Left ventricle myocardium inferior (tissue), 1 donor: ENCODE results near the gene PLEKHD1. TPM values are rescaled to one million over a fixed set of nuclear protein-coding genes. Genes with fewer than 3 reads are reported as not detected.

Source experiments
- DNase-seq: peaks from one replicate; pipeline ENCODE4 v3.0.0-alpha.2; 2020
- H3K27ac ChIP-seq: fragments of 200-600 bp; replicated peaks from 2 replicates; pipeline ENCODE4 v1.8.0; 2021
- H3K27me3 ChIP-seq: fragments of 200-600 bp; 2 replicates; pipeline ENCODE4 v1.8.0; 2021; ENCODE audit warnings: low read depth
- H3K36me3 ChIP-seq: fragments of 200-600 bp; 2 replicates; pipeline ENCODE4 v1.8.0; 2021
- H3K4me1 ChIP-seq: fragments of 200-600 bp; 2 replicates; pipeline ENCODE4 v1.8.0; 2021
- H3K4me3 ChIP-seq: fragments of 200-600 bp; 2 replicates; pipeline ENCODE4 v1.8.0; 2021; ENCODE audit warnings: mild to moderate bottlenecking, moderate library complexity
- H3K9me3 ChIP-seq: fragments of 200-600 bp; replicated peaks from 2 replicates; pipeline ENCODE4 v1.8.0; 2021
- intact Hi-C: fragments of 100-400 bp; cut with micrococcal nuclease; formaldehyde crosslinking; loops from one replicate; pipeline ENCODE4 v1.11.0; 2022
- total RNA-seq: library from RNA; stranded (reverse); fragmentation: NEBNext Ultra II Directional; extraction: Animal tissue kit (Norgen Biotek cat#: 25700); gene quantifications from one replicate; pipeline ENCODE4 v1.2.1, GENCODE V29; 2021
- TF ChIP-seq, protein P1 (sequence below): fragments of 200-600 bp; IDR thresholded peaks from 2 replicates; pipeline ENCODE4 v1.8.0; 2021; ENCODE audit warnings: antibody characterized with exemption, mild to moderate bottlenecking, borderline replicate concordance
- donor health status: DM: no; HTN: yes; CAD: no; lungs with severe emphysema.

Gene PLEKHD1
- total RNA-seq, 1 donor from 2014 or later: 0.14 TPM

DNA sequence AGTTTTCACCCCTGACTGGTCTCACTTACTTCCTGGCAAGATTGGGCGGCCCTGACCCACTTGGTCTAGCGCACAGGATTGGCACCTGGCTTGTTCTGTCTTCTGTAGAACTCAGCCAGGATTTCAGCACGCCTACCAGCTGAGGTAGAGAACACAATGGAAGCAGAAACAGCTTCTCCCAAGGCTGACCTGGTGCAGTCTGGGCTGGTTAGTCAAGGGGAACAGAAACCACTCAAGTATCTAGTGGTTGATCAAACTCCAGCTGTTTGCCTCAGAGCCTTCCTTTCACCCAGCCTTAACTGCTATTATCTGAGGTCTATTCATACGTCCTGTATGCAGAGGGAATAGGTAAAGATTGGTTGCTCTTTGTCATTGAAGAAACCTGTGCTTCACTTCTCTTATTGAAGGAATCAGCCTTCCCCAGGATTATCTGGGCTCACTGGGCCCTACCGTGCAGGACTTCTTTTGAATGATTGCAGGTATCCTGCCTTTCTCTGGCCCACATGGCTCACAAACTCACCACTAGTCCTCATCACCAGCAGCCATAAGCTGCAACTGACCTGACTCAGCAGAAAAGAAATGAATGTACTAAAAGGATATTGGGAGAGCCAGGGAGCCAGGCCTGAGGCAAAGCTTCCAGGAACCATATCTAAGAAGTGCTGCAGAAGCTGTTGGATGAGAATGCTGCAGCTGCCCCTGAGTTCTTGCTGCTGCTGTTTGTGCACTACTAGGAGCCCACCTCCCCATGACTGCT lies 2.5 kb upstream of the PLEKHD1 start:
- no peak for DNase-seq
- H3K9me3 ChIP-seq: no peaks in the 10 kb centered on the region
- peaks cover 18% of the 10 kb centered on the region for H3K4me1 ChIP-seq
- intact Hi-C loops: no loop called here
- no peak overlapping the region for H3K4me3 ChIP-seq
- TF ChIP-seq, protein P1, sequence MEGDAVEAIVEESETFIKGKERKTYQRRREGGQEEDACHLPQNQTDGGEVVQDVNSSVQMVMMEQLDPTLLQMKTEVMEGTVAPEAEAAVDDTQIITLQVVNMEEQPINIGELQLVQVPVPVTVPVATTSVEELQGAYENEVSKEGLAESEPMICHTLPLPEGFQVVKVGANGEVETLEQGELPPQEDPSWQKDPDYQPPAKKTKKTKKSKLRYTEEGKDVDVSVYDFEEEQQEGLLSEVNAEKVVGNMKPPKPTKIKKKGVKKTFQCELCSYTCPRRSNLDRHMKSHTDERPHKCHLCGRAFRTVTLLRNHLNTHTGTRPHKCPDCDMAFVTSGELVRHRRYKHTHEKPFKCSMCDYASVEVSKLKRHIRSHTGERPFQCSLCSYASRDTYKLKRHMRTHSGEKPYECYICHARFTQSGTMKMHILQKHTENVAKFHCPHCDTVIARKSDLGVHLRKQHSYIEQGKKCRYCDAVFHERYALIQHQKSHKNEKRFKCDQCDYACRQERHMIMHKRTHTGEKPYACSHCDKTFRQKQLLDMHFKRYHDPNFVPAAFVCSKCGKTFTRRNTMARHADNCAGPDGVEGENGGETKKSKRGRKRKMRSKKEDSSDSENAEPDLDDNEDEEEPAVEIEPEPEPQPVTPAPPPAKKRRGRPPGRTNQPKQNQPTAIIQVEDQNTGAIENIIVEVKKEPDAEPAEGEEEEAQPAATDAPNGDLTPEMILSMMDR: no peak
- peaks cover 65% of the 10 kb centered on the region for H3K27me3 ChIP-seq
- H3K36me3 ChIP-seq: no peaks in the 10 kb centered on the region
- no peak overlapping the region for H3K27ac ChIP-seq

DNA sequence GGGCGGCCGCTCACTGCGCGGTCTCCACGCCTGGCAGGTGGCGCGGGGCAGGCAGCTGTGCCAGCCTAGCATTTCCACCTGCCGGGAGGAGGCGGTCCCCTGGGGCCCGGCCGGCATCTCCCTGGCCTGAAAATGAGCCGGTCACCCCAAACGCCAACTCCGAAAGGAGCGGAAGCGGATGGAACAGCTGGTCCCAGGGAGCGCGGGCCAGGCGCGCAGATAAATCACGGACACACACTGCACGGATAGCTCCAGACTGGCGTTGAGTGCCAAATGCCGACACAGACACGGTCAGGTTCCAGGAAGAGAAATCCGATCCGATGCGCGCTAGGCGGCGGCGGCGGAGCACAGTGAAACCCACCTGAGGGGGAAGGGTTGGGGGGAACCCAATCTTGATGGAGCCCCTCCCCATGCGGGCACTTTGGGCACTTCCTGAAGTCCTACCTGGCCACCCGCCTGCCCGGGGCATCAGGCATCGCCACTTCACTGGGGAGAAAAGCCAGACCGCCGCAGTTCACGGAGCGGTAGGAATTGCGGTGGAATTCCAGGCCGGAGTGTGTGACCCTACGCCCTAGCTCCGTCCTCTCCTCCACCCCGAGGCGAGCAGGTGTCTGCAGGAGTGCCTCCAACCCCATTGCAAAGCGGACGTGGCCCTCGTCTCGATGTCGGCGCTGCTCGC lies 624 bp upstream of the PLEKHD1 start:
- H3K27ac ChIP-seq: no peak overlapping the region
- peak overlapping the region; percentile 65 for H3K4me3 ChIP-seq
- TF ChIP-seq, protein P1: no peak
- H3K27me3 ChIP-seq: peaks cover 73% of the 10 kb centered on the region
- H3K9me3 ChIP-seq: no peaks in the 10 kb centered on the region
- DNase-seq: no peak
- intact Hi-C loops: no loop called here
- H3K4me1 ChIP-seq: peaks cover 18% of the 10 kb centered on the region
- H3K36me3 ChIP-seq: no peaks in the 10 kb centered on the region

GRCh38 chr14:69485315-69485660 lies 760 bp downstream of the PLEKHD1 start:
- TF ChIP-seq, protein P1: no peak
- no peak for DNase-seq
- H3K27ac ChIP-seq: no peak overlapping the region
- peaks cover 18% of the 10 kb centered on the region for H3K4me1 ChIP-seq
- peaks cover 69% of the 10 kb centered on the region for H3K27me3 ChIP-seq
- H3K36me3 ChIP-seq: no peaks in the 10 kb centered on the region
- peak overlapping the region; percentile 65 for H3K4me3 ChIP-seq
- intact Hi-C loops: no loop called here
- H3K9me3 ChIP-seq: no peaks in the 10 kb centered on the region

DNA sequence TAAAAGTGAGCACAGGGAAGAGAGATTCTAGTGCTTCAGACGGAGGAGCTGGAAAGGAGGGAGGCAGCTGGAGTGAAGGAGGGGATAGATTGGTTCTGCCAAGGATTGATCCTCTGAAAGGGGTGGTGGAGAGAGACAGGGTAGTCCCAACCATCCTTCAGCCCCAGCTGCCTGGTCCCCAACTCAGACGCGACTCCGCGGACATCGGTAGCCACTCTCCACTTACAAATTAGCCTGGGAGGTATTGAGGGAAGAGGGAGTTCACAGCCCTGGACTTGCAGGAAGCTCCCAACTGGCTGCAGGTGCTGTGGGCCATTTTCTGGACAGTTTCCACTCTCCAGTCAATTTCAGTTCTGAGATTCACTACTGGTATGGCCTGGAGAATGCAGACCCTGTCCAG lies 1.2 kb downstream of the PLEKHD1 start:
- H3K36me3 ChIP-seq: no peaks in the 10 kb centered on the region
- H3K4me1 ChIP-seq: peaks cover 18% of the 10 kb centered on the region
- no peaks in the 10 kb centered on the region for H3K9me3 ChIP-seq
- no peak overlapping the region for H3K4me3 ChIP-seq
- TF ChIP-seq, protein P1: no peak
- intact Hi-C loops: no loop called here
- H3K27me3 ChIP-seq: peaks cover 65% of the 10 kb centered on the region
- DNase-seq: no peak
- no peak overlapping the region for H3K27ac ChIP-seq

GRCh38 chr14:69487226-69487625 lies 2.7 kb downstream of the PLEKHD1 start:
- TF ChIP-seq, protein P1: no peak
- Histone ChIP-seq H3K27ac (no peak overlapping the region), H3K4me1 (peaks cover 18% of the 10 kb centered on the region), H3K9me3 (no peaks in the 10 kb centered on the region), H3K36me3 (no peaks in the 10 kb centered on the region), H3K4me3 (no peak overlapping the region), H3K27me3 (peaks cover 53% of the 10 kb centered on the region)
- intact Hi-C loops: no loop called here
- DNase-seq: no peak
